HepG2 (cell line): ENCODE results near the gene GRAMD1A. TPM values are rescaled to one million over a fixed set of nuclear protein-coding genes. Genes with fewer than 3 reads are reported as not detected.

Source experiments
- AGO1 ChIP-seq: fragments of 200-400 bp; formaldehyde crosslinking; IDR thresholded peaks from 2 replicates; pipeline ENCODE4 v1.6.1; 2017; ENCODE audit warnings: mild to moderate bottlenecking, low read depth, low read length, moderate library complexity; ENCODE audit not compliant: poor library complexity, severe bottlenecking
- EZH2 ChIP-seq: conservative IDR thresholded peaks from 2 replicates; pipeline ENCODE4 v1.6.1; 2012; ENCODE audit warnings: mild to moderate bottlenecking, low read depth, low read length, moderate library complexity
- FOXP1 ChIP-seq, 2 experiments: fragments of 450-650 bp in 1 of 2; IDR thresholded peaks; 2 replicates each; pipeline ENCODE4 v1.6.1; 2017 to 2018; ENCODE audit warnings: antibody characterized with exemption in 1 of 2
- HNF4G ChIP-seq, 2 experiments: sonication (generic) in 1 of 2; formaldehyde crosslinking in 1 of 2; IDR thresholded peaks; 2 replicates each; pipeline versions ENCODE4 v1.4.0 to v1.6.1; 2011 to 2020; ENCODE audit warnings: borderline replicate concordance in 2 of 2, low read depth in 2 of 2, mild to moderate bottlenecking in 2 of 2, low read length in 1 of 2, missing genetic modification reagents in 1 of 2, moderate library complexity in 1 of 2
- JARID2 ChIP-seq: sonication (generic); formaldehyde crosslinking; IDR thresholded peaks from 2 replicates; pipeline ENCODE4 v1.8.1; 2023; ENCODE audit warnings: missing genetic modification reagents, inconsistent platforms; ENCODE audit not compliant: insufficient replicate concordance
- NFE2L2 ChIP-seq: fragments of 150-350 bp; IDR thresholded peaks from 2 replicates; pipeline ENCODE4 v1.6.1; 2014; ENCODE audit warnings: low read length
- PPARG ChIP-seq: conservative IDR thresholded peaks from 2 replicates; pipeline ENCODE4 v1.6.1; 2016; ENCODE audit warnings: missing biosample characterization, missing genetic modification reagents
- RARA ChIP-seq: IDR thresholded peaks from 2 replicates; pipeline ENCODE4 v1.6.1; 2016; ENCODE audit warnings: missing genetic modification reagents, missing compliant biosample characterization
- SNAPC4 ChIP-seq: sonication (generic); formaldehyde crosslinking; IDR thresholded peaks from 2 replicates; pipeline ENCODE4 v1.4.0; 2020; ENCODE audit warnings: mild to moderate bottlenecking, missing genetic modification reagents
- TCF7 ChIP-seq: sonication (generic); IDR thresholded peaks from 2 replicates; pipeline ENCODE4 v1.6.1; 2016; ENCODE audit warnings: antibody characterized with exemption, low read depth
- TRIM24 ChIP-seq: sonication (generic); formaldehyde crosslinking; IDR thresholded peaks from 2 replicates; pipeline ENCODE4 v1.8.0; 2022; ENCODE audit warnings: mild to moderate bottlenecking, missing genetic modification reagents
- USF2 ChIP-seq, 2 experiments: sonication (generic) in 1 of 2; formaldehyde crosslinking in 1 of 2; IDR thresholded peaks; 2 replicates each; pipeline versions ENCODE4 v1.5.1 to v1.6.1; 2011 to 2020; ENCODE audit warnings: borderline replicate concordance in 1 of 2, low read depth in 1 of 2, low read length in 1 of 2, mild to moderate bottlenecking in 1 of 2, missing genetic modification reagents in 1 of 2, moderate library complexity in 1 of 2
- YEATS2 ChIP-seq: sonication (generic); formaldehyde crosslinking; IDR thresholded peaks from 2 replicates; pipeline ENCODE4 v1.4.0; 2020; ENCODE audit warnings: missing genetic modification reagents, borderline replicate concordance
- ZBTB1 ChIP-seq: sonication (generic); formaldehyde crosslinking; IDR thresholded peaks from 2 replicates; pipeline ENCODE4 v1.4.0; 2020; ENCODE audit warnings: missing genetic modification reagents, borderline replicate concordance
- ZBTB42 ChIP-seq: sonication (generic); formaldehyde crosslinking; IDR thresholded peaks from 2 replicates; pipeline ENCODE4 v1.5.0; 2020; ENCODE audit warnings: mild to moderate bottlenecking, missing genetic modification reagents
- ZBTB49 ChIP-seq: sonication (generic); formaldehyde crosslinking; IDR thresholded peaks from 2 replicates; pipeline ENCODE4 v1.4.0; 2020; ENCODE audit warnings: missing genetic modification reagents, borderline replicate concordance
- ZBTB7A ChIP-seq: sonication (generic); formaldehyde crosslinking; IDR thresholded peaks from 2 replicates; pipeline ENCODE4 v1.8.0; 2022; ENCODE audit warnings: mild to moderate bottlenecking, missing genetic modification reagents
- ZNF205 ChIP-seq: IDR thresholded peaks from 2 replicates; pipeline ENCODE4 v1.6.1; 2018; ENCODE audit warnings: missing biosample characterization, missing genetic modification reagents
- ZNF572 ChIP-seq: sonication (generic); formaldehyde crosslinking; IDR thresholded peaks from 2 replicates; pipeline ENCODE4 v1.5.1; 2020; ENCODE audit warnings: mild to moderate bottlenecking, missing genetic modification reagents
- polyA plus RNA-seq, 8 experiments: library from polyadenylated mRNA; depleted of rRNA in 3 of 8; stranded (reverse) in 7 of 8; unstranded in 1 of 8; fragments of >200 nt; fragmentation: Illumina TruSeq in 4 of 8; extraction: Trizol in 4 of 8; gene quantifications; 2 replicates each; pipeline versions ENCODE4 v1.2.1 to v1.2.3, GENCODE V29; 2011 to 2016; ENCODE audit warnings: low read depth in 4 of 8, missing spikeins in 1 of 8, mixed read lengths in 1 of 8; ENCODE audit not compliant: insufficient read depth in 1 of 8
- total RNA-seq, 5 experiments: library from RNA; depleted of rRNA; stranded (reverse); fragments of >200 nt; fragmentation: Illumina TruSeq; extraction: Trizol; gene quantifications; 2 replicates each; pipeline ENCODE4 v1.2.3, GENCODE V29; 2016; ENCODE audit warnings: low read depth in 1 of 5

Gene GRAMD1A
- total and polyA plus RNA-seq, 2 of the 13 experiments (the other 11 are each of a cell fraction or from before 2014, with no cell fraction given), result 14.7 to 181 TPM

GRCh38 chr19:35042056-35042730, 42.1 kb downstream of the GRAMD1A start (continued):
- TF ChIP-seq ZBTB42, result no peak
- TF ChIP-seq JARID2, result no peak
- TF ChIP-seq ZNF205, result no peak; the same call in 1 of the 2 replicates
- TF ChIP-seq HNF4G (IDR thresholded peaks at IDR 0.05; ENCODE audit: borderline replicate concordance, low read depth, low read length), result no peak
- TF ChIP-seq HNF4G (CRISPR knock-in tag; IDR thresholded peaks at IDR 0.05; ENCODE audit: borderline replicate concordance, low read depth), result no peak
- TF ChIP-seq RARA (CRISPR knock-in tag), result peak; percentile 73
- TF ChIP-seq NFE2L2, result no peak
- no peak for TF ChIP-seq TRIM24 (CRISPR knock-in tag)
- no peak for TF ChIP-seq ZBTB49 (CRISPR knock-in tag)
- TF ChIP-seq FOXP1 (IDR thresholded peaks at IDR 0.05), result no peak
- TF ChIP-seq FOXP1 (CRISPR knock-in tag; IDR thresholded peaks at IDR 0.05), result peak; percentile 15; the same call in 1 of the 2 replicates
- no peak for TF ChIP-seq USF2 (IDR thresholded peaks at IDR 0.05; ENCODE audit: low read depth, low read length)
- TF ChIP-seq USF2 (CRISPR knock-in tag; IDR thresholded peaks at IDR 0.05; ENCODE audit: borderline replicate concordance), result no peak; the same call in 1 of the 2 replicates
- TF ChIP-seq ZBTB7A, result no peak; the same call in 1 of the 2 replicates
- no peak; the same call in 1 of the 2 replicates for TF ChIP-seq PPARG
- TF ChIP-seq SNAPC4 (CRISPR knock-in tag), result no peak
- no peak for TF ChIP-seq TCF7
- TF ChIP-seq YEATS2 (CRISPR knock-in tag), result no peak
- no peak for TF ChIP-seq ZBTB1
- peak; percentile 44 for TF ChIP-seq AGO1
- no peak for TF ChIP-seq ZNF572 (CRISPR knock-in tag)
- TF ChIP-seq EZH2, result no peak
